HepG2 (cell line): Measurements from ENCODE around the gene PLEKHG2. TPM values are rescaled to one million over a fixed set of nuclear protein-coding genes. Genes with fewer than 3 reads are reported as not detected.

ENCODE experiments used
- AGO1 ChIP-seq: fragments of 200-400 bp; formaldehyde crosslinking; IDR thresholded peaks from 2 replicates; pipeline ENCODE4 v1.6.1; 2017; ENCODE audit warnings: mild to moderate bottlenecking, low read depth, low read length, moderate library complexity; ENCODE audit not compliant: poor library complexity, severe bottlenecking
- ELF3 ChIP-seq: IDR thresholded peaks from 2 replicates; pipeline ENCODE4 v1.6.1; 2016; ENCODE audit warnings: missing genetic modification reagents, missing compliant biosample characterization
- EP300 ChIP-seq, 3 experiments: sonication (generic) in 1 of 3; formaldehyde crosslinking in 1 of 3; IDR thresholded peaks; 2 replicates each; pipeline versions ENCODE4 v1.5.1 to v1.6.1; 2011 to 2020; ENCODE audit warnings: low read depth in 2 of 3, low read length in 2 of 3, borderline replicate concordance in 1 of 3, improper control_type of control experiment in 1 of 3, mild to moderate bottlenecking in 1 of 3, missing genetic modification reagents in 1 of 3, moderate library complexity in 1 of 3
- HNRNPK ChIP-seq: fragments of 200-400 bp; formaldehyde crosslinking; IDR thresholded peaks from 2 replicates; pipeline ENCODE4 v1.6.1; 2018; ENCODE audit warnings: low read length, low read depth, moderate library complexity, mild to moderate bottlenecking; ENCODE audit not compliant: poor library complexity, severe bottlenecking
- HOXD1 ChIP-seq: sonication (generic); formaldehyde crosslinking; IDR thresholded peaks from 2 replicates; pipeline ENCODE4 v1.5.0; 2020; ENCODE audit warnings: missing genetic modification reagents
- MLLT10 ChIP-seq: sonication (generic); formaldehyde crosslinking; IDR thresholded peaks from 2 replicates; pipeline ENCODE4 v1.4.0; 2020; ENCODE audit warnings: missing genetic modification reagents
- RBM39 ChIP-seq: fragments of 200-400 bp; formaldehyde crosslinking; IDR thresholded peaks from one replicate; pipeline ENCODE4 v1.6.1; 2018; ENCODE audit warnings: antibody characterized with exemption, mild to moderate bottlenecking, low read depth, low read length; ENCODE audit not compliant: poor library complexity, severe bottlenecking
- SRSF9 ChIP-seq: fragments of 200-400 bp; formaldehyde crosslinking; IDR thresholded peaks from 2 replicates; pipeline ENCODE4 v1.6.1; 2018; ENCODE audit warnings: borderline replicate concordance, mild to moderate bottlenecking, low read depth, low read length; ENCODE audit not compliant: insufficient read depth, poor library complexity, severe bottlenecking
- TBP ChIP-seq: sonication (generic); formaldehyde crosslinking; IDR thresholded peaks from 2 replicates; pipeline ENCODE4 v1.5.0; 2020; ENCODE audit warnings: missing genetic modification reagents
- ZKSCAN1 ChIP-seq: fragments of 150-350 bp; IDR thresholded peaks from 2 replicates; pipeline ENCODE4 v1.6.1; 2014; ENCODE audit warnings: low read length
- ZNF605 ChIP-seq: sonication (generic); formaldehyde crosslinking; IDR thresholded peaks from 2 replicates; pipeline ENCODE4 v1.8.0; 2022; ENCODE audit warnings: mild to moderate bottlenecking, missing genetic modification reagents
- ZNF607 ChIP-seq: sonication (generic); formaldehyde crosslinking; IDR thresholded peaks from 2 replicates; pipeline ENCODE4 v1.5.1; 2020; ENCODE audit warnings: missing genetic modification reagents, mild to moderate bottlenecking, borderline replicate concordance
- ZNF724P ChIP-seq: sonication (generic); formaldehyde crosslinking; IDR thresholded peaks from 2 replicates; pipeline ENCODE4 v1.8.0; 2022; ENCODE audit warnings: missing genetic modification reagents, borderline replicate concordance
- polyA plus RNA-seq, 8 experiments: library from polyadenylated mRNA; depleted of rRNA in 3 of 8; stranded (reverse) in 7 of 8; unstranded in 1 of 8; fragments of >200 nt; fragmentation: Illumina TruSeq in 4 of 8; extraction: Trizol in 4 of 8; gene quantifications; 2 replicates each; pipeline versions ENCODE4 v1.2.1 to v1.2.3, GENCODE V29; 2011 to 2016; ENCODE audit warnings: low read depth in 4 of 8, missing spikeins in 1 of 8, mixed read lengths in 1 of 8; ENCODE audit not compliant: insufficient read depth in 1 of 8
- total RNA-seq, 5 experiments: library from RNA; depleted of rRNA; stranded (reverse); fragments of >200 nt; fragmentation: Illumina TruSeq; extraction: Trizol; gene quantifications; 2 replicates each; pipeline ENCODE4 v1.2.3, GENCODE V29; 2016; ENCODE audit warnings: low read depth in 1 of 5
- TF ChIP-seq, protein P1 (sequence below): IDR thresholded peaks from 2 replicates; pipeline ENCODE4 v1.4.0; 2020; ENCODE audit warnings: mild to moderate bottlenecking, missing genetic modification reagents
- TF ChIP-seq, protein P2 (sequence below): sonication (generic); formaldehyde crosslinking; IDR thresholded peaks from 2 replicates; pipeline ENCODE4 v1.5.0; 2020; ENCODE audit warnings: missing genetic modification reagents
- TF ChIP-seq, protein P3 (sequence below): sonication (generic); formaldehyde crosslinking; IDR thresholded peaks from 2 replicates; pipeline ENCODE4 v1.8.1; 2023; ENCODE audit warnings: mild to moderate bottlenecking, missing genetic modification reagents
- TF ChIP-seq, protein P4 (sequence below): sonication (generic); formaldehyde crosslinking; IDR thresholded peaks from 2 replicates; pipeline ENCODE4 v1.4.0; 2020; ENCODE audit warnings: missing genetic modification reagents, borderline replicate concordance

PLEKHG2 gene
- total and polyA plus RNA-seq, 2 of the 13 experiments (the other 11 are each of a cell fraction or from before 2014, with no cell fraction given) = 3.6 to 6.8 TPM

DNA sequence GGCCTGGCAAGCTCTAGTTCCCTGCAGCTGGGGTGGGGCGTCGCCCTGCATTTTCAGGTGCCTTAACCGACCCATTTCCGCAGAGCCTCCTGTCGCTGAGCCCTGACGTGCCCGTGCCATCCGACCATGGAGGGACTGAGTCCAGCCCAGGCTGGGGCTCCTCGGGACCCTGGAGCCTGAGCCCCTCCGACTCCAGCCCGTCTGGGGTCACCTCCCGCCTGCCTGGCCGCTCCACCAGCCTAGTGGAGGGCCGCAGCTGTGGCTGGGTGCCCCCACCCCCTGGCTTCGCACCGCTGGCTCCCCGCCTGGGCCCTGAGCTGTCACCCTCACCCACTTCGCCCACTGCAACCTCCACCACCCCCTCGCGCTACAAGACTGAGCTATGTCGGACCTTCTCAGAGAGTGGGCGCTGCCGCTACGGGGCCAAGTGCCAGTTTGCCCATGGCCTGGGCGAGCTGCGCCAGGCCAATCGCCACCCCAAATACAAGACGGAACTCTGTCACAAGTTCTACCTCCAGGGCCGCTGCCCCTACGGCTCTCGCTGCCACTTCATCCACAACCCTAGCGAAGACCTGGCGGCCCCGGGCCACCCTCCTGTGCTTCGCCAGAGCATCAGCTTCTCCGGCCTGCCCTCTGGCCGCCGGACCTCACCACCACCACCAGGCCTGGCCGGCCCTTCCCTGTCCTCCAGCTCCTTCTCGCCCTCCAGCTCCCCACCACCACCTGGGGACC lies 4.6 kb upstream of the PLEKHG2 start (continued):
- TF ChIP-seq, protein P1, sequence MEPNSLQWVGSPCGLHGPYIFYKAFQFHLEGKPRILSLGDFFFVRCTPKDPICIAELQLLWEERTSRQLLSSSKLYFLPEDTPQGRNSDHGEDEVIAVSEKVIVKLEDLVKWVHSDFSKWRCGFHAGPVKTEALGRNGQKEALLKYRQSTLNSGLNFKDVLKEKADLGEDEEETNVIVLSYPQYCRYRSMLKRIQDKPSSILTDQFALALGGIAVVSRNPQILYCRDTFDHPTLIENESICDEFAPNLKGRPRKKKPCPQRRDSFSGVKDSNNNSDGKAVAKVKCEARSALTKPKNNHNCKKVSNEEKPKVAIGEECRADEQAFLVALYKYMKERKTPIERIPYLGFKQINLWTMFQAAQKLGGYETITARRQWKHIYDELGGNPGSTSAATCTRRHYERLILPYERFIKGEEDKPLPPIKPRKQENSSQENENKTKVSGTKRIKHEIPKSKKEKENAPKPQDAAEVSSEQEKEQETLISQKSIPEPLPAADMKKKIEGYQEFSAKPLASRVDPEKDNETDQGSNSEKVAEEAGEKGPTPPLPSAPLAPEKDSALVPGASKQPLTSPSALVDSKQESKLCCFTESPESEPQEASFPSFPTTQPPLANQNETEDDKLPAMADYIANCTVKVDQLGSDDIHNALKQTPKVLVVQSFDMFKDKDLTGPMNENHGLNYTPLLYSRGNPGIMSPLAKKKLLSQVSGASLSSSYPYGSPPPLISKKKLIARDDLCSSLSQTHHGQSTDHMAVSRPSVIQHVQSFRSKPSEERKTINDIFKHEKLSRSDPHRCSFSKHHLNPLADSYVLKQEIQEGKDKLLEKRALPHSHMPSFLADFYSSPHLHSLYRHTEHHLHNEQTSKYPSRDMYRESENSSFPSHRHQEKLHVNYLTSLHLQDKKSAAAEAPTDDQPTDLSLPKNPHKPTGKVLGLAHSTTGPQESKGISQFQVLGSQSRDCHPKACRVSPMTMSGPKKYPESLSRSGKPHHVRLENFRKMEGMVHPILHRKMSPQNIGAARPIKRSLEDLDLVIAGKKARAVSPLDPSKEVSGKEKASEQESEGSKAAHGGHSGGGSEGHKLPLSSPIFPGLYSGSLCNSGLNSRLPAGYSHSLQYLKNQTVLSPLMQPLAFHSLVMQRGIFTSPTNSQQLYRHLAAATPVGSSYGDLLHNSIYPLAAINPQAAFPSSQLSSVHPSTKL (CRISPR knock-in tag) = no peak
- peak; percentile 85 for TF ChIP-seq AGO1
- TF ChIP-seq MLLT10 (CRISPR knock-in tag) = no peak
- TF ChIP-seq, protein P2, sequence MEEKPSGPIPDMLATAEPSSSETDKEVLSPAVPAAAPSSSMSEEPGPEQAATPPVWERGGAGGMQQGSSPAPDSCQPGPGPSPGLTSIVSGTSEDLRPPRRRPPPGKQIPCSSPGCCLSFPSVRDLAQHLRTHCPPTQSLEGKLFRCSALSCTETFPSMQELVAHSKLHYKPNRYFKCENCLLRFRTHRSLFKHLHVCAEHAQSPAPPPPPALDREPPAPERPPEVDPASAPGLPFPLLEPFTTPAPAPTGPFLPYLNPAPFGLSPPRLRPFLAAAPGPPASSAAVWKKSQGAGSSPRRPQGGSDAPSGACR (CRISPR knock-in tag) = 0 out of 2 replicates have a peak, but pooled peaks have one; percentile 65
- peak; percentile 39 for TF ChIP-seq HNRNPK
- no peak for TF ChIP-seq EP300 (IDR thresholded peaks at IDR 0.05; ENCODE audit: low read depth in 2 of 2, low read length in 2 of 2)
- no peak for TF ChIP-seq EP300 (CRISPR knock-in tag; IDR thresholded peaks at IDR 0.05; ENCODE audit: borderline replicate concordance)
- 0 out of 2 replicates have a peak, but pooled peaks have one; percentile 17 for TF ChIP-seq ZNF607 (CRISPR knock-in tag)
- TF ChIP-seq HOXD1 (CRISPR knock-in tag) = no peak
- TF ChIP-seq ZNF724P (CRISPR knock-in tag) = 0 out of 2 replicates have a peak, but pooled peaks have one; percentile 10
- TF ChIP-seq, protein P3, sequence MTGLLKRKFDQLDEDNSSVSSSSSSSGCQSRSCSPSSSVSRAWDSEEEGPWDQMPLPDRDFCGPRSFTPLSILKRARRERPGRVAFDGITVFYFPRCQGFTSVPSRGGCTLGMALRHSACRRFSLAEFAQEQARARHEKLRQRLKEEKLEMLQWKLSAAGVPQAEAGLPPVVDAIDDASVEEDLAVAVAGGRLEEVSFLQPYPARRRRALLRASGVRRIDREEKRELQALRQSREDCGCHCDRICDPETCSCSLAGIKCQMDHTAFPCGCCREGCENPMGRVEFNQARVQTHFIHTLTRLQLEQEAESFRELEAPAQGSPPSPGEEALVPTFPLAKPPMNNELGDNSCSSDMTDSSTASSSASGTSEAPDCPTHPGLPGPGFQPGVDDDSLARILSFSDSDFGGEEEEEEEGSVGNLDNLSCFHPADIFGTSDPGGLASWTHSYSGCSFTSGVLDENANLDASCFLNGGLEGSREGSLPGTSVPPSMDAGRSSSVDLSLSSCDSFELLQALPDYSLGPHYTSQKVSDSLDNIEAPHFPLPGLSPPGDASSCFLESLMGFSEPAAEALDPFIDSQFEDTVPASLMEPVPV (CRISPR knock-in tag) = no peak
- TF ChIP-seq, protein P4, sequence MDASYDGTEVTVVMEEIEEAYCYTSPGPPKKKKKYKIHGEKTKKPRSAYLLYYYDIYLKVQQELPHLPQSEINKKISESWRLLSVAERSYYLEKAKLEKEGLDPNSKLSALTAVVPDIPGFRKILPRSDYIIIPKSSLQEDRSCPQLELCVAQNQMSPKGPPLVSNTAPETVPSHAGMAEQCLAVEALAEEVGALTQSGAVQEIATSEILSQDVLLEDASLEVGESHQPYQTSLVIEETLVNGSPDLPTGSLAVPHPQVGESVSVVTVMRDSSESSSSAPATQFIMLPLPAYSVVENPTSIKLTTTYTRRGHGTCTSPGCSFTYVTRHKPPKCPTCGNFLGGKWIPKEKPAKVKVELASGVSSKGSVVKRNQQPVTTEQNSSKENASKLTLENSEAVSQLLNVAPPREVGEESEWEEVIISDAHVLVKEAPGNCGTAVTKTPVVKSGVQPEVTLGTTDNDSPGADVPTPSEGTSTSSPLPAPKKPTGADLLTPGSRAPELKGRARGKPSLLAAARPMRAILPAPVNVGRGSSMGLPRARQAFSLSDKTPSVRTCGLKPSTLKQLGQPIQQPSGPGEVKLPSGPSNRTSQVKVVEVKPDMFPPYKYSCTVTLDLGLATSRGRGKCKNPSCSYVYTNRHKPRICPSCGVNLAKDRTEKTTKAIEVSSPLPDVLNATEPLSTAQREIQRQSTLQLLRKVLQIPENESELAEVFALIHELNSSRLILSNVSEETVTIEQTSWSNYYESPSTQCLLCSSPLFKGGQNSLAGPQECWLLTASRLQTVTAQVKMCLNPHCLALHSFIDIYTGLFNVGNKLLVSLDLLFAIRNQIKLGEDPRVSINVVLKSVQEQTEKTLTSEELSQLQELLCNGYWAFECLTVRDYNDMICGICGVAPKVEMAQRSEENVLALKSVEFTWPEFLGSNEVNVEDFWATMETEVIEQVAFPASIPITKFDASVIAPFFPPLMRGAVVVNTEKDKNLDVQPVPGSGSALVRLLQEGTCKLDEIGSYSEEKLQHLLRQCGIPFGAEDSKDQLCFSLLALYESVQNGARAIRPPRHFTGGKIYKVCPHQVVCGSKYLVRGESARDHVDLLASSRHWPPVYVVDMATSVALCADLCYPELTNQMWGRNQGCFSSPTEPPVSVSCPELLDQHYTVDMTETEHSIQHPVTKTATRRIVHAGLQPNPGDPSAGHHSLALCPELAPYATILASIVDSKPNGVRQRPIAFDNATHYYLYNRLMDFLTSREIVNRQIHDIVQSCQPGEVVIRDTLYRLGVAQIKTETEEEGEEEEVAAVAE (CRISPR knock-in tag) = no peak
- TF ChIP-seq ZNF605 (CRISPR knock-in tag) = peak; percentile 32; the same call in 1 of the 2 replicates
- no peak for TF ChIP-seq ZKSCAN1
- TF ChIP-seq TBP = no peak
- no peak for TF ChIP-seq SRSF9
- peak; percentile 19 for TF ChIP-seq RBM39
- TF ChIP-seq ELF3 (CRISPR knock-in tag) = no peak
